AG09309 (cell line): ENCODE results near the gene SUPV3L1.
"Not testable (repeated sequence)": the region's sequence is repeated elsewhere in the genome, so short reads cannot be mapped to it uniquely, and the experiment has no call there.

Experiments
- DNase-seq: peaks from one replicate; pipeline ENCODE4 v3.0.0-alpha.2; 2010; ENCODE audit warnings: low read depth
- H3K4me3 ChIP-seq: 2 replicates; pipeline ENCODE4 v1.5.1; 2011; ENCODE audit warnings: mild to moderate bottlenecking, low read depth, low read length, moderate library complexity; ENCODE audit not compliant: control insufficient read depth
- TF ChIP-seq, protein P1 (sequence below): IDR thresholded peaks from 2 replicates; pipeline ENCODE4 v1.5.1; 2011; ENCODE audit warnings: mild to moderate bottlenecking, low read depth, low read length, inconsistent platforms; ENCODE audit not compliant: insufficient read depth, control insufficient read depth; ENCODE audit errors: missing control alignments

The SUPV3L1 gene

DNA sequence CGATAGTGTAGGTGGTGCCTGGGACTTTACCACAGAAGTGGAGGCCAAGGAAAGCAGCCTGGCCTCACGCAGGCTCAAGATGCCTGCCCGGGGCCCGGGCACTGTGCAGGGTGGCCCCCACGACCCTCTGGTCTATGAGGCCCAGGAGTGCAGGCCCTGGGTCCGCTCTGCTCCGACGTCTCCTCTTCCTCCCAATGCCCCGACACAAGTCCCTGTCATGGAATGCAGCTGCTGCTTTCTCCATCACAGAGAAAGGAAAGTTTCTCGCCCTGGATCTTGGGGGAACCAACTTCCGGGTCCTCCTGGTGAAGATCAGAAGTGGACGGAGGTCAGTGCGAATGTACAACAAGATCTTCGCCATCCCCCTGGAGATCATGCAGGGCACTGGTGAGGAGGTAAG lies 70.0 kb downstream of the SUPV3L1 start:
- no peak overlapping the region for H3K4me3 ChIP-seq
- TF ChIP-seq, protein P1, sequence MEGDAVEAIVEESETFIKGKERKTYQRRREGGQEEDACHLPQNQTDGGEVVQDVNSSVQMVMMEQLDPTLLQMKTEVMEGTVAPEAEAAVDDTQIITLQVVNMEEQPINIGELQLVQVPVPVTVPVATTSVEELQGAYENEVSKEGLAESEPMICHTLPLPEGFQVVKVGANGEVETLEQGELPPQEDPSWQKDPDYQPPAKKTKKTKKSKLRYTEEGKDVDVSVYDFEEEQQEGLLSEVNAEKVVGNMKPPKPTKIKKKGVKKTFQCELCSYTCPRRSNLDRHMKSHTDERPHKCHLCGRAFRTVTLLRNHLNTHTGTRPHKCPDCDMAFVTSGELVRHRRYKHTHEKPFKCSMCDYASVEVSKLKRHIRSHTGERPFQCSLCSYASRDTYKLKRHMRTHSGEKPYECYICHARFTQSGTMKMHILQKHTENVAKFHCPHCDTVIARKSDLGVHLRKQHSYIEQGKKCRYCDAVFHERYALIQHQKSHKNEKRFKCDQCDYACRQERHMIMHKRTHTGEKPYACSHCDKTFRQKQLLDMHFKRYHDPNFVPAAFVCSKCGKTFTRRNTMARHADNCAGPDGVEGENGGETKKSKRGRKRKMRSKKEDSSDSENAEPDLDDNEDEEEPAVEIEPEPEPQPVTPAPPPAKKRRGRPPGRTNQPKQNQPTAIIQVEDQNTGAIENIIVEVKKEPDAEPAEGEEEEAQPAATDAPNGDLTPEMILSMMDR = no peak
- no peak for DNase-seq

DNA sequence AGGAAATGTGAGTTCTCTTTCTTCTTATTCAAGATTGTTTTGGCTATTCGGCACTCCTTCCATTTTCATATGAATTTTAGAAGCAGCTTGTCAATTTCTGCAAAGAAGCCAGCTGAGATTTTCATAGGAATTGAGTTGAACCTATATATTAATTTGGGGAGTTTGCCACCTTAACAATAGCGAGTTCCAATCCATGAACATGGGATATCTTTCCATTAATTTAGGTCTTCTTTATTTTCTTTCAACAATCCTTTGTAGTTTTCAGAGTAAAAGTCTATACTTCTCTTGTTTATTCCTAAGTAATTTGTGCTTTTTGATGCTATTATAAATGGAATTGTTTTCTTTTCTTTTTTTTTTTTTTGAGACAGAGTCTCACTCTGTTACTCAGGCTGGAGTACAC lies 71.4 kb downstream of the SUPV3L1 start:
- DNase-seq, H3K4me3 ChIP-seq: not testable (repeated sequence)

DNA sequence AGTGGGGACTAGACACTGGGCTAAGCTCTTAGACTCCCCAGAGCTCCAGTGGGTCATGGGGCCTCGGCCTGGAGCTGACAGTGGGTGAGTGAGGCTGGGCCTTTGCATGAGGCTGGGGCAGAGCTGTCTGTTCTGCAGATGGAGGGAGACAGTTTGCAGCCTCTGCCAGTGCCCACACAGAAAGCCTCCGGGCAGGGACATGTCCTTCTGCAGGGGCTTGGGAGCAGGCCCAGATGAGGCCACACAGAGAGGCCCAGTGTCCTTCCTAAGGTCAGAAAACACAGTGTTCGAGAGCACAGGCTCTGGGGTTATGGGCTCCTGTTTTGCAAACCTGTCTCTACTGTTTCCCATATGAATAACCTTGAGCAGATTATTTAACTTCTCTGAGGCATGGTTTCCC lies 73.1 kb downstream of the SUPV3L1 start:
- no peak overlapping the region for H3K4me3 ChIP-seq
- no peak for DNase-seq
- TF ChIP-seq, protein P1 = no peak

DNA sequence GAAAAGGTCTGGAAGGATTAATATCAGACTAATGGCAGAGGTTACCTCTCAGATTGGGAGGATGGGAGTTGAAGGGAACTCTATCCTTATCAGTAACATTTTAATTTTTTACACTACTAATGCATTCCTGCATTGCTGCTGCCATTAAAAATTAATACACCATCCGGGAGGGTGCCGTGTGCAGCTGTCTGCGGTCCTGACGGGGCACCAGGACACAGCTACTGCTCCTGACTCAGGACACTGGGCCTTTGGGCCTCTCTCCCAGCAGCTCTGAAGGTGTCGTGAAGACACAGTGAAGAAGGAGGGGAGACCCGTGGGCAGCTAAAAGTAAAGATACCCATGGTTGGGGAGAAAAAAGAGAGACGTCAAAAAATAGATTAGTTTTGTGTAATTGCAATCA lies 74.8 kb downstream of the SUPV3L1 start:
- no peak overlapping the region for H3K4me3 ChIP-seq
- TF ChIP-seq, protein P1 = no peak
- DNase-seq = no peak
